ENCODE data around the gene RBMS2. TPM values are rescaled to one million over a fixed set of nuclear protein-coding genes. Genes with fewer than 3 reads are reported as not detected.

Gene RBMS2, protein sequence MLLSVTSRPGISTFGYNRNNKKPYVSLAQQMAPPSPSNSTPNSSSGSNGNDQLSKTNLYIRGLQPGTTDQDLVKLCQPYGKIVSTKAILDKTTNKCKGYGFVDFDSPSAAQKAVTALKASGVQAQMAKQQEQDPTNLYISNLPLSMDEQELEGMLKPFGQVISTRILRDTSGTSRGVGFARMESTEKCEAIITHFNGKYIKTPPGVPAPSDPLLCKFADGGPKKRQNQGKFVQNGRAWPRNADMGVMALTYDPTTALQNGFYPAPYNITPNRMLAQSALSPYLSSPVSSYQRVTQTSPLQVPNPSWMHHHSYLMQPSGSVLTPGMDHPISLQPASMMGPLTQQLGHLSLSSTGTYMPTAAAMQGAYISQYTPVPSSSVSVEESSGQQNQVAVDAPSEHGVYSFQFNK
- total RNA-seq (2022; extraction: Qiagen RNA extraction): 10.0 to 15.1 TPM (median 12.5 TPM) in 5 replicates

DNA sequence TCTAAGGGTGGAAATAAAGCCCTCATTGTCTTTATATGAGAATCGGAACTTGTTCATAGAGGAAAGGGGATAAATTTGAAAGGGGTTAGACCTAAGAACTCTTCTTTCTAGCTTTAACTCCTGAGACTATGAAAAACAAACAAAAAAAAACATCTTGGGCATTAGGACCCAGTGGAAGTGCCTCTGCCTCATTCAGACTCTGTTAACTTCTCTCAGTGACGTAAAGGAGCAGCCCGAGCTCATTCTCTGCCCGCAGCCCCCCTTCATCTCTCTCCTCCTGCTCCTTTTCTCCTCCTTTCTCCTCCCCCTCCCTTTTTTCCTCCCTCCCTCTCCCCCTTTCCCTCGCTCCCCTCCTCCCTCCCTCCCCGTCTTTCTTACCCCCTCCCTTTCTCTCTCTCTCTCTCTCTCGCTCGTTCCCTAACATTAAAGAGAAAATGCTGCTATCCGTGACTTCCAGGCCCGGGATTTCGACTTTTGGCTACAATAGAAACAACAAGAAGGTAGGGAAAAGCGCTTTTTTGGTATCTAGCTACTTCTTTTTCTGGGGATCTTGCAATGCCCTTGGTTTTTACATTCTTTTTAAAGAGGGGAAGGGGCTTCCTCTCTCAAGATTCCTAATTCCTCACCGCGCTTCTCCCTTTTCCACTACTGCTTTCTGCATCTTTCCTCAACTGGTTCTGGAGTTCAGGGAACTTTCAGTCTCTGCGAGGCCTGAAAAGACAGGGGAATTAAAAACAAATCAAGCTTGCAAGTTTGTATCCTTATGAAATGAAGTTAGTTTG lies at the start of gene RBMS2:
Gene RBMS2, plus strand, starts transcription at position 231 of the 782 bp plus-strand sequence. Its CDS starts 204 bp downstream, at position 435.

DNA sequence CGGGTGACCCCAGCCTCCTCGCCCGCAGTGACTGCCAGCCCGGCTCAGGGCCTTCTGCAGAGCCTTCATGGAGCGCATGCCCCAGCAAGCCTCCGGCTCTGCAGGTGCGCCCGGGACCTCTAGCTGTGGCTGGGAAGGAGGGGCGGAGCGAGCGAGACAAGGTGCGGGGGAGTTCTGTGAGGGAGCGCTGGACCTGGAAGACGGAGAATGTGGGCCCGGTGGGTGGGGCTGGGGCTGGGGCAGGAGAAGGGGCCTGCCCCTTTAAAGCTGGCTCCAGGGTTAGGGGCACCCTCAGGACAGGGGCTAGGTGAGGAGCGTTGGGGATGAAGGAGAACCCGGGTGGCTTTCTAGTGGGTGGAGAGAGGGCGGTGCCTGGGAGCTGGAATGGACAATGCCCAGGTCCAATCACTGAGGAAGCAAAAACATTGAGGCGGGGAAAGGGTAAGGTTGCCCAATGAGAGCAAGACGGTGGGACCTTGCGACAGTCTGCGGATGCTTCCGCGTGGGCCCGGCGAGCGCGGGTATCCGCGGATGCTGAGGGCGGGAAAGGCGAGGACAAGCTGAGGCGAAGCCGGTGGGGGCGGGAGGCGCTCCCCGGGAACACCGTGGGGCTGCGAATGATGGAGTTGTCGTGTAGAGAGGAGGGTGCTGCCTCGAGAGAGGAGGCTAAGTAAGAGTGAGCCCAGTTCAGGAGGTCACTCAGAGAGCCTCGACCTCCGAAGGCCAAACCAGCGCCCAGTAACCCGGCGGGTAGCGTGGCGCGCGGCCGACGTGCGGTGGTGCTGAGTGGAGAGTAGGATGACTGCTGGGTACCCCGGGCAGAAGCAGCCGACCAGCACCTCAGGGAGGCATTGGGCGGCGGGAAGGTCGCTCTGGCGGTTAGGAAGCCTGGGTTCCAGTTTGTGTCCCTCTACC lies 33.3 kb upstream of the RBMS2 start, which contains the start of gene GLS2:
Gene GLS2, minus strand, starts transcription at position 121 of the 915 bp plus-strand sequence. Its CDS starts 43 bp downstream, at position 78.

DNA sequence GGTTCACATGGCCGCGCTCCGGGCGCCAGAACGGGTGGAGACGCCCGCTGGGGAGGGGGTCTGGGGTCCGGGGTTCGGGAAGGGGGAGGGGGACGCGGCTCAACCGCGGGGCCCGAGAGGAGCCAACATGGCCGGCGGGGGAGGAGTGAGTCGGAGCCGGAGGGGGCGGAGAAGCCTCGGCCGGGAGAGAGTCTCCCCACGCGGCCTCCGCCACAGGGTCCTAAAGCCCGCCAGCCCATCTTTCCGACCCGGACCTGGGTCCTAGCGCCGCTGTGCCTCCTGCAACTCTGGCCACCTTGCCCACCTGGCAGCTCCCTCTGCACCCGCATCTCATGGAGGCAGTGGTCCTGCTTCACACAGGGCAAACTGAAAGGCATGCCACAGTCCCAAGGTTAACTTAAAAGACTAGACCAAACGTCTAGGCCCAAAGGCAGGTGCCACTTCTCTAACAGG lies 108.6 kb downstream of the RBMS2 start, which contains the start of gene BAZ2A:
Gene BAZ2A, minus strand, starts transcription at position 147 of the 453 bp plus-strand sequence. CDS start 12,796 bp downstream, outside the sequence.

Other genes with a start within 250 kb of the RBMS2 start
- 165 to 177 TPM (median 167 TPM) in 5 replicates for gene CS, start 221.5 kb upstream of the RBMS2 start, total RNA-seq (2022; extraction: Qiagen RNA extraction)
- 120 to 144 TPM (median 126 TPM) in 5 replicates for gene CNPY2, start 205.8 kb upstream of the RBMS2 start, total RNA-seq (2022; extraction: Qiagen RNA extraction)
- 11.3 to 14.3 TPM (median 14.2 TPM) in 5 replicates for gene PAN2, start 187.8 kb upstream of the RBMS2 start, total RNA-seq (2022; extraction: Qiagen RNA extraction)
- 0.17 to 0.49 TPM (median 0.32 TPM) in 4 of 5 replicates, not detected in the other for gene IL23A, start 182.9 kb upstream of the RBMS2 start, total RNA-seq (2022; extraction: Qiagen RNA extraction)
- 7.6 to 13.7 TPM (median 11.1 TPM) in 5 replicates for gene STAT2, start 161.7 kb upstream of the RBMS2 start, total RNA-seq (2022; extraction: Qiagen RNA extraction)
- gene APOF, start 159.0 kb upstream of the RBMS2 start, total RNA-seq (2022; extraction: Qiagen RNA extraction): not detected in 5 replicates
- gene TIMELESS, start 72.4 kb upstream of the RBMS2 start, total RNA-seq (2022; extraction: Qiagen RNA extraction): 27.2 to 40.2 TPM (median 36.9 TPM) in 5 replicates
- 0.15 TPM in 1 of 5 replicates, not detected in the others for gene MIP, start 67.2 kb upstream of the RBMS2 start, total RNA-seq (2022; extraction: Qiagen RNA extraction)
- 1.5 to 2.0 TPM (median 1.8 TPM) in 5 replicates for gene SPRYD4, start 53.2 kb upstream of the RBMS2 start, total RNA-seq (2022; extraction: Qiagen RNA extraction)
- 0.07 to 0.28 TPM (median 0.11 TPM) in 5 replicates for gene GLS2, start 33.7 kb upstream of the RBMS2 start, total RNA-seq (2022; extraction: Qiagen RNA extraction)
- 23.1 to 50.4 TPM (median 45.3 TPM) in 5 replicates for gene BAZ2A, start 108.5 kb downstream of the RBMS2 start, total RNA-seq (2022; extraction: Qiagen RNA extraction)
- 802 to 906 TPM (median 881 TPM) in 5 replicates for gene ATP5F1B, start 124.2 kb downstream of the RBMS2 start, total RNA-seq (2022; extraction: Qiagen RNA extraction)
- gene PTGES3, start 166.5 kb downstream of the RBMS2 start, total RNA-seq (2022; extraction: Qiagen RNA extraction): 349 to 414 TPM (median 400 TPM) in 5 replicates
- gene NACA, start 203.5 kb downstream of the RBMS2 start, total RNA-seq (2022; extraction: Qiagen RNA extraction): 1,389 to 2,133 TPM (median 1,421 TPM) in 5 replicates
- gene PRIM1, start 230.5 kb downstream of the RBMS2 start, total RNA-seq (2022; extraction: Qiagen RNA extraction): 24.0 to 27.2 TPM (median 26.7 TPM) in 5 replicates
- 1.1 to 2.0 TPM (median 1.4 TPM) in 5 replicates for gene HSD17B6, start 241.5 kb downstream of the RBMS2 start, total RNA-seq (2022; extraction: Qiagen RNA extraction)

Data from A549 treated with dexamethasone at 1 μM for 4 hours (cell line).